HG03025 (cell line): ENCODE measurements around the gene IRX6.

Experiments
- ATAC-seq: cut with Tn5 transposase; IDR thresholded peaks from one replicate; pipeline ENCODE4 v1.9.1; 2021; ENCODE audit warnings: mild to moderate bottlenecking, moderate library complexity; ENCODE audit not compliant: unreplicated experiment, low FRiP score

IRX6 gene

GRCh38 chr16:55308973-55309372 lies 15.0 kb upstream of the IRX6 start:
- no peak for ATAC-seq

- no peak for ATAC-seq
These were observed 1.7 kb upstream of the IRX6 start for GRCh38 chr16:55322327-55322726.

GRCh38 chr16:55324285-55325079 lies 479 bp downstream of the IRX6 start:
- ATAC-seq: no peak

- ATAC-seq: no peak
These were observed 1.1 kb downstream of the IRX6 start for GRCh38 chr16:55325080-55325447.

- no peak for ATAC-seq
These were observed 1.6 kb downstream of the IRX6 start for GRCh38 chr16:55325458-55326109.

GRCh38 chr16:55326261-55327092 lies 2.5 kb downstream of the IRX6 start:
- ATAC-seq: no peak

GRCh38 chr16:55328611-55329569 lies 4.9 kb downstream of the IRX6 start:
- ATAC-seq: no peak

GRCh38 chr16:55329791-55330428 lies 5.9 kb downstream of the IRX6 start:
- ATAC-seq: no peak

GRCh38 chr16:55330781-55331647 lies 7.0 kb downstream of the IRX6 start:
- no peak for ATAC-seq

GRCh38 chr16:55331648-55332185 lies 7.7 kb downstream of the IRX6 start:
- ATAC-seq: no peak

GRCh38 chr16:55333684-55334083 lies 9.7 kb downstream of the IRX6 start:
- ATAC-seq: no peak

GRCh38 chr16:55338646-55339045 lies 14.6 kb downstream of the IRX6 start:
- no peak for ATAC-seq

GRCh38 chr16:55340445-55340844 lies 16.4 kb downstream of the IRX6 start:
- no peak for ATAC-seq

- no peak for ATAC-seq
These were observed 17.7 kb downstream of the IRX6 start for GRCh38 chr16:55341681-55342080.

- no peak for ATAC-seq
These were observed 22.5 kb downstream of the IRX6 start for GRCh38 chr16:55346475-55346874.

- no peak for ATAC-seq
These were observed 25.9 kb downstream of the IRX6 start for GRCh38 chr16:55349867-55350266.

- ATAC-seq: no peak
These were observed 27.0 kb downstream of the IRX6 start for GRCh38 chr16:55350984-55351383.

- no peak for ATAC-seq
These were observed 27.9 kb downstream of the IRX6 start for GRCh38 chr16:55351936-55352335.
